Measurements from ENCODE around the gene CAMSAP1. TPM values are rescaled to one million over a fixed set of nuclear protein-coding genes. Genes with fewer than 3 reads are reported as not detected.

The CAMSAP1 gene
- polyA plus RNA-seq, 1 donor from 2014 or later = 58.5 TPM

GRCh38 chr9:135811801-135812200 is 95.5 kb downstream of the CAMSAP1 start:
- H3K27me3 ChIP-seq (ENCODE audit: insufficient read depth, low read depth, low read length) = no peaks in the 10 kb centered on the region
- no peak overlapping the region for H3K4me2 ChIP-seq (ENCODE audit: low read length)
- H3K4me3 ChIP-seq (ENCODE audit: low read length) = no peak overlapping the region
- TF ChIP-seq POLR2AphosphoS5 (IDR thresholded peaks at IDR 0.05) = no peak
- TF ChIP-seq EZH2 (IDR thresholded peaks at IDR 0.05; ENCODE audit: borderline replicate concordance, insufficient read depth, low read length, poor library complexity, severe bottlenecking) = no peak
- TF ChIP-seq, protein P1, sequence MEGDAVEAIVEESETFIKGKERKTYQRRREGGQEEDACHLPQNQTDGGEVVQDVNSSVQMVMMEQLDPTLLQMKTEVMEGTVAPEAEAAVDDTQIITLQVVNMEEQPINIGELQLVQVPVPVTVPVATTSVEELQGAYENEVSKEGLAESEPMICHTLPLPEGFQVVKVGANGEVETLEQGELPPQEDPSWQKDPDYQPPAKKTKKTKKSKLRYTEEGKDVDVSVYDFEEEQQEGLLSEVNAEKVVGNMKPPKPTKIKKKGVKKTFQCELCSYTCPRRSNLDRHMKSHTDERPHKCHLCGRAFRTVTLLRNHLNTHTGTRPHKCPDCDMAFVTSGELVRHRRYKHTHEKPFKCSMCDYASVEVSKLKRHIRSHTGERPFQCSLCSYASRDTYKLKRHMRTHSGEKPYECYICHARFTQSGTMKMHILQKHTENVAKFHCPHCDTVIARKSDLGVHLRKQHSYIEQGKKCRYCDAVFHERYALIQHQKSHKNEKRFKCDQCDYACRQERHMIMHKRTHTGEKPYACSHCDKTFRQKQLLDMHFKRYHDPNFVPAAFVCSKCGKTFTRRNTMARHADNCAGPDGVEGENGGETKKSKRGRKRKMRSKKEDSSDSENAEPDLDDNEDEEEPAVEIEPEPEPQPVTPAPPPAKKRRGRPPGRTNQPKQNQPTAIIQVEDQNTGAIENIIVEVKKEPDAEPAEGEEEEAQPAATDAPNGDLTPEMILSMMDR (IDR thresholded peaks at IDR 0.05; ENCODE audit: poor library complexity, severe bottlenecking) = no peak
- no peak for TF ChIP-seq RAD21 (conservative IDR thresholded peaks at IDR 0.05)
- TF ChIP-seq, protein P2, sequence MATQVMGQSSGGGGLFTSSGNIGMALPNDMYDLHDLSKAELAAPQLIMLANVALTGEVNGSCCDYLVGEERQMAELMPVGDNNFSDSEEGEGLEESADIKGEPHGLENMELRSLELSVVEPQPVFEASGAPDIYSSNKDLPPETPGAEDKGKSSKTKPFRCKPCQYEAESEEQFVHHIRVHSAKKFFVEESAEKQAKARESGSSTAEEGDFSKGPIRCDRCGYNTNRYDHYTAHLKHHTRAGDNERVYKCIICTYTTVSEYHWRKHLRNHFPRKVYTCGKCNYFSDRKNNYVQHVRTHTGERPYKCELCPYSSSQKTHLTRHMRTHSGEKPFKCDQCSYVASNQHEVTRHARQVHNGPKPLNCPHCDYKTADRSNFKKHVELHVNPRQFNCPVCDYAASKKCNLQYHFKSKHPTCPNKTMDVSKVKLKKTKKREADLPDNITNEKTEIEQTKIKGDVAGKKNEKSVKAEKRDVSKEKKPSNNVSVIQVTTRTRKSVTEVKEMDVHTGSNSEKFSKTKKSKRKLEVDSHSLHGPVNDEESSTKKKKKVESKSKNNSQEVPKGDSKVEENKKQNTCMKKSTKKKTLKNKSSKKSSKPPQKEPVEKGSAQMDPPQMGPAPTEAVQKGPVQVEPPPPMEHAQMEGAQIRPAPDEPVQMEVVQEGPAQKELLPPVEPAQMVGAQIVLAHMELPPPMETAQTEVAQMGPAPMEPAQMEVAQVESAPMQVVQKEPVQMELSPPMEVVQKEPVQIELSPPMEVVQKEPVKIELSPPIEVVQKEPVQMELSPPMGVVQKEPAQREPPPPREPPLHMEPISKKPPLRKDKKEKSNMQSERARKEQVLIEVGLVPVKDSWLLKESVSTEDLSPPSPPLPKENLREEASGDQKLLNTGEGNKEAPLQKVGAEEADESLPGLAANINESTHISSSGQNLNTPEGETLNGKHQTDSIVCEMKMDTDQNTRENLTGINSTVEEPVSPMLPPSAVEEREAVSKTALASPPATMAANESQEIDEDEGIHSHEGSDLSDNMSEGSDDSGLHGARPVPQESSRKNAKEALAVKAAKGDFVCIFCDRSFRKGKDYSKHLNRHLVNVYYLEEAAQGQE (IDR thresholded peaks at IDR 0.05; ENCODE audit: borderline replicate concordance) = no peak
- no peak for TF ChIP-seq MXI1 (conservative IDR thresholded peaks at IDR 0.05; ENCODE audit: poor library complexity, severe bottlenecking)
- no peak for TF ChIP-seq SMC3 (conservative IDR thresholded peaks at IDR 0.05; ENCODE audit: poor library complexity)
- no peak for TF ChIP-seq EP300 (conservative IDR thresholded peaks at IDR 0.05; ENCODE audit: poor library complexity, severe bottlenecking)
- no peak for TF ChIP-seq TAF1 (IDR thresholded peaks at IDR 0.05; ENCODE audit: low read depth)
- no peaks in the 10 kb centered on the region for H3K9me3 ChIP-seq (ENCODE audit: low read length)
- peaks cover 10% of the 10 kb centered on the region for H3K36me3 ChIP-seq (ENCODE audit: insufficient read depth, low read length)
- H3K79me2 ChIP-seq (replicated peaks; ENCODE audit: insufficient read depth, low read length) = no peaks in the 10 kb centered on the region
- no peak overlapping the region for H3K27ac ChIP-seq (ENCODE audit: low read length)
- no peaks in the 10 kb centered on the region for H3F3A ChIP-seq (ENCODE audit: insufficient read depth, low read length, poor library complexity, severe bottlenecking)
- no peak overlapping the region for H2AFZ ChIP-seq (ENCODE audit: low read depth, low read length)
- H3K9me2 ChIP-seq (ENCODE audit: insufficient read depth, low read length) = no peaks in the 10 kb centered on the region
- no peaks in the 10 kb centered on the region for H4K20me1 ChIP-seq (ENCODE audit: insufficient read depth)
- no peak overlapping the region for H3K9ac ChIP-seq (ENCODE audit: low read length)

- Histone ChIP-seq H4K20me1 (ENCODE audit: insufficient read depth) (no peaks in the 10 kb centered on the region), H3K9me2 (ENCODE audit: insufficient read depth, low read length) (no peaks in the 10 kb centered on the region), H2AFZ (ENCODE audit: low read depth, low read length) (no peak overlapping the region), H3K9ac (ENCODE audit: low read length) (no peak overlapping the region), H3F3A (ENCODE audit: insufficient read depth, low read length, poor library complexity, severe bottlenecking) (no peaks in the 10 kb centered on the region), H3K9me3 (ENCODE audit: low read length) (no peaks in the 10 kb centered on the region), H3K27me3 (ENCODE audit: insufficient read depth, low read depth, low read length) (no peaks in the 10 kb centered on the region), H3K4me2 (ENCODE audit: low read length) (no peak overlapping the region), H3K27ac (ENCODE audit: low read length) (no peak overlapping the region), H3K79me2 (replicated peaks; ENCODE audit: insufficient read depth, low read length) (no peaks in the 10 kb centered on the region), H3K4me3 (ENCODE audit: low read length) (no peak overlapping the region), H3K36me3 (ENCODE audit: insufficient read depth, low read length) (peaks cover 10% of the 10 kb centered on the region)
- no peak for TF ChIP-seq RAD21 (conservative IDR thresholded peaks at IDR 0.05)
- no peak for TF ChIP-seq SMC3 (conservative IDR thresholded peaks at IDR 0.05; ENCODE audit: poor library complexity)
- TF ChIP-seq POLR2AphosphoS5 (IDR thresholded peaks at IDR 0.05) = no peak
- TF ChIP-seq EZH2 (IDR thresholded peaks at IDR 0.05; ENCODE audit: borderline replicate concordance, insufficient read depth, low read length, poor library complexity, severe bottlenecking) = no peak
- TF ChIP-seq, protein P1 (IDR thresholded peaks at IDR 0.05; ENCODE audit: poor library complexity, severe bottlenecking) = no peak
- TF ChIP-seq MXI1 (conservative IDR thresholded peaks at IDR 0.05; ENCODE audit: poor library complexity, severe bottlenecking) = no peak
- no peak for TF ChIP-seq EP300 (conservative IDR thresholded peaks at IDR 0.05; ENCODE audit: poor library complexity, severe bottlenecking)
- TF ChIP-seq TAF1 (IDR thresholded peaks at IDR 0.05; ENCODE audit: low read depth) = no peak
- TF ChIP-seq, protein P2 (IDR thresholded peaks at IDR 0.05; ENCODE audit: borderline replicate concordance) = no peak
Measured at GRCh38 chr9:135810806-135811575, 96.4 kb downstream of the CAMSAP1 start.

Data from neural cell (in vitro differentiated cells).